ENCODE results near the gene NKD1. TPM values are rescaled to one million over a fixed set of nuclear protein-coding genes. Genes with fewer than 3 reads are reported as not detected.
A peak's percentile ranks its signal among the peaks of the same experiment; 100 is the strongest.

The NKD1 gene
- total and polyA plus RNA-seq, 2 experiments from 2014 or later = not detected

- H3K27ac ChIP-seq = no peak overlapping the region
- H3K4me3 ChIP-seq = no peak overlapping the region
- TF ChIP-seq EZH2 (IDR thresholded peaks at IDR 0.05; ENCODE audit: insufficient read depth, poor library complexity, severe bottlenecking) = no peak
- no peak overlapping the region for H3K9ac ChIP-seq
- no peaks in the 10 kb centered on the region for H3K9me3 ChIP-seq (ENCODE audit: low read depth)
- H4K20me1 ChIP-seq (ENCODE audit: insufficient read depth) = no peaks in the 10 kb centered on the region
- no peaks in the 10 kb centered on the region for H3K36me3 ChIP-seq (ENCODE audit: low read depth)
- H3K27me3 ChIP-seq (replicated peaks; ENCODE audit: insufficient read depth) = no peaks in the 10 kb centered on the region
- no peak for DNase-seq
- H2AFZ ChIP-seq = no peak overlapping the region
- no peaks in the 10 kb centered on the region for H3K4me1 ChIP-seq (ENCODE audit: insufficient read depth)
- 68% methylated on average over 11 of the region's 11 CpGs for WGBS, 2 experiments (ENCODE audit: low coverage in 1 of 2, low lambda C conversion rate in 2 of 2, missing lambda C conversion rate in 2 of 2)
- no peaks in the 10 kb centered on the region for H3K79me2 ChIP-seq (ENCODE audit: insufficient read depth)
- H3F3A ChIP-seq (ENCODE audit: insufficient read depth) = no peaks in the 10 kb centered on the region
- no peaks in the 10 kb centered on the region for H3K9me2 ChIP-seq (ENCODE audit: insufficient read depth)
- H3K4me2 ChIP-seq (ENCODE audit: unreplicated experiment) = no peak overlapping the region
- in situ Hi-C loops (cut with MboI) = no loop called here
Measured at GRCh38 chr16:50653633-50654519, 105.7 kb downstream of the NKD1 start.

- H3K9me2 ChIP-seq (ENCODE audit: insufficient read depth) = no peaks in the 10 kb centered on the region
- H3F3A ChIP-seq (ENCODE audit: insufficient read depth) = no peaks in the 10 kb centered on the region
- no peak overlapping the region for H3K4me3 ChIP-seq
- no peaks in the 10 kb centered on the region for H4K20me1 ChIP-seq (ENCODE audit: insufficient read depth)
- no peak overlapping the region for H3K4me2 ChIP-seq (ENCODE audit: unreplicated experiment)
- H2AFZ ChIP-seq = no peak overlapping the region
- DNase-seq = no peak
- H3K36me3 ChIP-seq (ENCODE audit: low read depth) = no peaks in the 10 kb centered on the region
- WGBS, 2 experiments (ENCODE audit: low coverage in 1 of 2, low lambda C conversion rate in 2 of 2, missing lambda C conversion rate in 2 of 2) = 75 to 89% methylated on average over 3 of the region's 3 CpGs
- H3K27me3 ChIP-seq (replicated peaks; ENCODE audit: insufficient read depth) = no peaks in the 10 kb centered on the region
- H3K9ac ChIP-seq = no peak overlapping the region
- TF ChIP-seq EZH2phosphoT487 (IDR thresholded peaks at IDR 0.05; ENCODE audit: insufficient read depth, low read depth) (no peak), EZH2 (IDR thresholded peaks at IDR 0.05; ENCODE audit: insufficient read depth, poor library complexity, severe bottlenecking) (no peak)
- no peaks in the 10 kb centered on the region for H3K9me3 ChIP-seq (ENCODE audit: low read depth)
- in situ Hi-C loops (cut with MboI) = no loop called here
- no peaks in the 10 kb centered on the region for H3K79me2 ChIP-seq (ENCODE audit: insufficient read depth)
- no peak overlapping the region for H3K27ac ChIP-seq
- no peaks in the 10 kb centered on the region for H3K4me1 ChIP-seq (ENCODE audit: insufficient read depth)
Measured at GRCh38 chr16:50655558-50656055, 107.4 kb downstream of the NKD1 start.

DNA sequence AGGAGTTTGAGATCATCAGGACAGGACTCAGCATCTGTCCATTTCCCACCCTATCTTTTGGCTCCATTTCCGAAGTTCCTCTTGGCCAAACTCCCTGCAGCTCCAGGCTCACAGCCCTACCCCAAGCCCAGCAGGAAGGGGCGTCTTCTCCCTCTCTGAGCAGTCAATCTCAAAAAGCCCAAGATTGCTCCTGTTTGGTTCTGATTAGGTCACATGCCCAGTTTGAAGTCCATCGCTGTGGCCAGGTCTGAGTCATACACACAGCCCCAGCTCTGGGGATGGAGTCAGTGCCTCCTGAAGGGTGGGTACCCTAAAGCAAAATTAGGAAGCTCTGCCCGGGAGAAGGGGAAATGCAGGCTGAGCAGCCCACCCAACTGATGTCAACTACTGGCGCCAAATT lies 109.0 kb downstream of the NKD1 start:
- Histone ChIP-seq H3K36me3 (ENCODE audit: low read depth) (no peaks in the 10 kb centered on the region), H3K27me3 (replicated peaks; ENCODE audit: insufficient read depth) (no peaks in the 10 kb centered on the region), H3K27ac (no peak overlapping the region), H4K20me1 (ENCODE audit: insufficient read depth) (no peaks in the 10 kb centered on the region), H3K4me2 (ENCODE audit: unreplicated experiment) (no peak overlapping the region), H3K9me2 (ENCODE audit: insufficient read depth) (no peaks in the 10 kb centered on the region), H3K9me3 (ENCODE audit: low read depth) (no peaks in the 10 kb centered on the region), H3F3A (ENCODE audit: insufficient read depth) (no peaks in the 10 kb centered on the region), H3K79me2 (ENCODE audit: insufficient read depth) (no peaks in the 10 kb centered on the region), H3K4me1 (ENCODE audit: insufficient read depth) (no peaks in the 10 kb centered on the region), H3K4me3 (no peak overlapping the region), H2AFZ (no peak overlapping the region), H3K9ac (no peak overlapping the region)
- DNase-seq = peak; percentile 35
- in situ Hi-C loops (cut with MboI) = no loop called here
- TF ChIP-seq EZH2 (IDR thresholded peaks at IDR 0.05; ENCODE audit: insufficient read depth, poor library complexity, severe bottlenecking) (no peak), EZH2phosphoT487 (IDR thresholded peaks at IDR 0.05; ENCODE audit: insufficient read depth, low read depth) (no peak)
- 29 to 30% methylated on average over 5 of the region's 5 CpGs for whole genome bisulfite sequencing, 2 experiments (ENCODE audit: low coverage in 1 of 2, low lambda C conversion rate in 2 of 2, missing lambda C conversion rate in 2 of 2)

- in situ Hi-C loops (cut with MboI) = no loop called here
- H3K4me1 ChIP-seq (ENCODE audit: insufficient read depth) = no peaks in the 10 kb centered on the region
- no peaks in the 10 kb centered on the region for H3K79me2 ChIP-seq (ENCODE audit: insufficient read depth)
- no peak overlapping the region for H2AFZ ChIP-seq
- WGBS, 2 experiments (ENCODE audit: low coverage in 1 of 2, low lambda C conversion rate in 2 of 2, missing lambda C conversion rate in 2 of 2) = 63 to 74% methylated on average over 5 of the region's 5 CpGs
- no peak overlapping the region for H3K9ac ChIP-seq
- H3K9me2 ChIP-seq (ENCODE audit: insufficient read depth) = no peaks in the 10 kb centered on the region
- H3K36me3 ChIP-seq (ENCODE audit: low read depth) = no peaks in the 10 kb centered on the region
- no peaks in the 10 kb centered on the region for H3K9me3 ChIP-seq (ENCODE audit: low read depth)
- no peak for TF ChIP-seq EZH2 (IDR thresholded peaks at IDR 0.05; ENCODE audit: insufficient read depth, poor library complexity, severe bottlenecking)
- TF ChIP-seq EZH2phosphoT487 (IDR thresholded peaks at IDR 0.05; ENCODE audit: insufficient read depth, low read depth) = no peak
- H3K27me3 ChIP-seq (replicated peaks; ENCODE audit: insufficient read depth) = no peaks in the 10 kb centered on the region
- no peaks in the 10 kb centered on the region for H4K20me1 ChIP-seq (ENCODE audit: insufficient read depth)
- H3K4me3 ChIP-seq = no peak overlapping the region
- no peak overlapping the region for H3K27ac ChIP-seq
- DNase-seq = no peak
- H3K4me2 ChIP-seq (ENCODE audit: unreplicated experiment) = no peak overlapping the region
- no peaks in the 10 kb centered on the region for H3F3A ChIP-seq (ENCODE audit: insufficient read depth)
Measured at GRCh38 chr16:50659806-50660205, 111.6 kb downstream of the NKD1 start.

All from GM23248 (cell line).